ENCODE results near the gene ZNF385B.
"Not testable (repeated sequence)": the region's sequence is repeated elsewhere in the genome, so short reads cannot be mapped to it uniquely, and the experiment has no call there.

The ZNF385B gene

DNA sequence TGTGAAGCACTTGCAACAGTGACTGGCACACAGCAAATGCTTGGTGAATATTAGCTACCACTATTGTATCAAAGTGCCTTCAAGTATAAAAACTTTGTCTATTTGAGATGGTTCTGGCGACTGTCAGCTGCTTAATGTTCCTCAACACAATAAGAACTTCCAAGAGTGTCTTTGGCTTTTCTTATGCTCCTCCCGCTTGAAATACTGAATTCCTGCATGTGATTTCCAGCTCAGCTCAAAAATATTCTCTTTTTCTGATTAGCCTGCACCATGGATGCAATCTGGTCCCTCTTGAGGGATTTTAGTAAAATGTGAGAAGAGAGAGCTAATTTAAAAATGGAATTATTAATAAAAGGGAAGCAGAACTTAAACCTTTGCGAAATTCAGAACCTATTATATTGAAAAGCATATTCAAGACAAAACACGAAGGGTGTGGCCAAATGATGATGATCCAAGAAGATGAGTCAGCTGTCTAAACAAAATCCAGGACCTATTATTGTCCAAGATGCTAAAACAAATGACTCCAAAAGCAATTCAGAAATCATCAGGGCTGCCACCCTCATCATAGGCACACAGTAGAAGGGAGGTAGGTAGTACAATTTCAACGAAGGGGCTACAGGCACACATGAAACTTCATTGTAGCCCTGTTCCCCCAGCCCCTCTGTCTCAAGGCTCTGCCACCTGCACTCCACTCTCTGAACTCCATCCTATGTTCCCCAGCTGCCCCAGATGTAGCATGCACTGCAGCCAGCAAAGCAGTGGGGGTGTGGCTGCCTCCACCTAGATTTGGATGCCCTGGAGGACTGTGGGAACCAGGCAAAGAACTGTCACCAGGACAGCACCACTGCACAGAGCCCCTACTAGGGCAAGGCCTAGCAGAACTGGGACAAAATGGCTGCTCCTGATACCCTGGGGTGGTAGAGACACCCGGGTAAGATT, 190.1 kb downstream of the ZNF385B start:
- no peak for DNase-seq

DNA sequence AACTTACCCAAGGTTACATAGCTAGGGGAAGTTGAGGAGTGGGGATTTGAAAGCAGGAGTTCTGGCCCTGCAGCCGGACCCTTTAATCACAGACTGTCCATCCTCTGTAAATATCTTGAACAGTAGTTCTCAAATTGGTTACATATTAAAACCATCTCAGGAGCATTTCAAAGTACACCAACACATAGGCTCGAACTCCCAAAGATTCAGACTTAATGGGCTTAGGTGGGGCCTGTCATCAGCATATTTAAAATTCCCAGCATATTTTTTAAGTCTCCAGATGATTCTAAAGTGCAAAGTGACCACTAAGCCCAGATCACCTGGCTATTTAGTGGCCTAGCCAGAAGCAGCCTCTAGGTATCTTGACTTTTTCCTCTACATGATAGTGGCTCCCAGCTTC, 192.2 kb downstream of the ZNF385B start:
- no peak for DNase-seq

DNA sequence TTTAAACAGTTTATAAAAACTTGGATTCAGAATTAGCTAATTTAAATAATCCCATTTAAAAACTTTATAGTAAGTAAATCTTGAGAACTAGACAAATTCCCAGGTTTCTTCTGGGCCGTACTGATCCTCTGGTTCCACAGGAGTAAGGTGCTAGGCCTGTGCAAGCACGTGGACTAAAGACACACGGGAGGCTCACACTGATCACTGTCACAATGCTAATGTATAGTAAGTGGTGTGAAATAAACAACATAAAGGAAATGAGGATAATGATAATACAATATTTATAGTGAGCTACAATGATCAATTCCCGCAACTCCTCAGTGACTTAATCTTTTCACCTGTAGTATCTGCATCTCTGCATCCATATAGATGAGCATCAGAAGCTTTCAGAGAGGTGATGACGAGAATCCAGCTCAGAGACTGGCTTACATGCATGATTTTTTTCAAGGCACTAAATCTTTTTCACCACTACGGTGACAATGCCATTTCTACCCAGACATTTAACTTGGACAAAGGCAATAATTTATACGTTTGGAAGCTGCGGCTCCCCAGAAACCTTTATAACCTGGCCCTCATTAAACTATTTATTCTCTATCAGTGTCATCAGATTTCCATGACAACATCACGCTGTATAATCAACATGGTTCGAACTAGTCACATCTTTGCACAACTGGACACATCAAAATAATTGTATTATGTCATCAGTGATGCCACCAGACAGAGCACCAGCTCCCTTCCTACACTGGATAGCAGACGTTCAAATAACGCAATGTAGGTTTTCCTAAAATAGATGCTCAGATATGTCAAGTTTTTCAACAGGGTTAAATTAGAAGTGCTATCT, 196.2 kb downstream of the ZNF385B start:
- DNase-seq, result no peak

DNA sequence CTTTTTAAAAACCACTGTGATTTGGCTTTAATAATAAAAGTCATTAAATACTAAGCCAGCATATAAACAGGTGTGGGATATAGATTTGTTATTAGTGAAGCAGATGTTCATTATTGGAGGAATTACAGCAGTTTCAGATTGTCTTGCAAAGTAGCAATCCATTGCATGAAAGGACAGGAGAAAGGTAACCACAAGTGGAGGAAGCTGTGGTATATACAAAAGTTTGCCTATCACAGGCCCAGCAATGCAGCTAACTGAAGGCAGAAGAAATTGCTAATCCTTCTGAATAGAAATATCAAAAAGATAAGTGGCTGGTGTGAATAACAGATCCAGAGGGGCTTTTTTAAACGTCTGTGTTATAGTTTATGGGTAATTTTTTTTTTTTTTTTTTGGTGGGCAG, 199.4 kb downstream of the ZNF385B start:
- no peak for DNase-seq

GRCh38 chr2:179657068-179657595, 204.3 kb downstream of the ZNF385B start:
- DNase-seq, result no peak

DNA sequence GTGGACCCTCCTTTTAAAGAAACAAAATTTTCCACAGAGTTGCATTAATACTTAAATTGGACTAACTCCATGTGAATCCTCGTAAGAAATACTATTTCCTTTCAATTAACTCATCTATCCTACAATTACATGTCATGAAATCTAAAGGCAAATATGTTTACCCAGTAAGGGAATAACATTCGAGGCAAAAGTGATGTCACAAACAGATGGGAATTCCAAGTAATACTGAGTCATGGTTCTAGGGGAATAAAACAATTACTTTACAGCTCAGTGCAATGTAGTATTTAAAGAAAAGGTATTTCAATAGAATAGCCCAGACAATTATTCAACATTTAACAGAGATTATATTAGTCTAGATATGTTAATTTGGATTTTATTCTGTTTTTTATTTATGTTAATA, 205.8 kb downstream of the ZNF385B start:
- DNase-seq, result no peak

DNA sequence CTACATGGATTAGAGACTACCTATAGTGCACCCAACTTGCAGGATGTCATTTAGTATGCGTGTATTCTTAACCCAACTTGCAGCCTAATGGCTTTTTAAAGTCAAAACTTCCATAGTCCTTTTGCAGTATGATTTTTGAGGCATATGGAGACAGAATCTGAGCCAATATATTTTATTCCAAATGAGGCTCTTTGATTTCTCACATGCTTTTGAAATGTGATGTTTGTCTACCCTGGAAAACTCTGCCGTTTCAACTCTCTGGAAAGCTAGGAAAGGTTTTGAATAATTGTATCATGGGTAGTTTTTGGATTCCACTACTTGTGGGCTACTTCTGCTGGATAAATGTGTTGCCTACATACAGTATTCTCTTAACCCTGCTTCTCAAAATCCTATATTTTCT, 206.6 kb downstream of the ZNF385B start:
- DNase-seq, result no peak

DNA sequence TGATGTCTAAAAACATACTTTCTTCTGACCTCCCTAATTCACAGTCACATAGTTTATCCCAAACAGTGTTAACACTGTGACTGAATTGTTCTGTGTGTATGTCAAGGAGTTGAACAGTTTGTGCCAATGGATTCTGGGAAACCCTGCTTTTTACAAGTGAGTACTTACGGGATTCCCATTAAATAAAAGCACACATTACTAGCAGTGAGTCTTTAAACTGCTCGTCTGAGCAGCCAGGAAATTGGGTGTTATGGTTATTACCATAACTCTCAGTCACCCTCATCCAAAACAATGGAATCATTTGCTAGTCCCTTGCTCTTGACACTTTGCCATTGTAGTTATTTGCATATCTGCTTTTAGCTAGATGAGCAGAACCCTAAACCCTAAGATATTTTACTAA, 209.1 kb downstream of the ZNF385B start:
- no peak for DNase-seq

GRCh38 chr2:179650420-179650819, 211.0 kb downstream of the ZNF385B start:
- peak; percentile 15 for DNase-seq

- DNase-seq, result no peak
These were observed 214.4 kb downstream of the ZNF385B start for GRCh38 chr2:179646862-179647587.

DNA sequence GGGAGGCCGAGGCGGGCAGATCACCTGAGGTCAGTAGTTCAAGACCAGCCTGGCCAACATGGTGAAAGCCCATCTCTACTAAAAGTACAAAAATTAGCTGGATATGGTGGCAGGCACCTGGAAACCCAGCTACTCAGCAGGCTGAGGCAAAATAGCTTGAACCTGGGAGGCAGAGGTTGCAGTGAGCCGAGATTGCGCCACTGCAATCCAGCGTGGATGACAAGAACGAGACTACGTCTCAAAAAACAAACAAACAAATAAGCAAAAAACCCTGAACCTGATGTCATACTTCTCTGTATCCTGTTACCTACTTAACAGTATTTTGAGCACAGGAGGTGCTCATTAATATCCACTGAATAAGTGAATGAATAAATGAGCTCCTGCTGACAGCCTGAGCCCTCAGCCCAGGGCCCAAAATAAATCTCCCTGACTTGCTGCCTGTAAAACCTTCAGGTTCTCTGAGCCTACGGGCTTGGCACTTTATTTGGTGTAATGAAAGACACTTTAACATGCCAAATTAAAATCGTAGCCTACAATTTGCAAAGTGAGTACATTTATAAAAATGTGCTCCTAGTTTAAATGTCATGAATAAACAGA, 215.1 kb downstream of the ZNF385B start:
- DNase-seq, result peak; percentile 7

GRCh38 chr2:179645047-179645446, 216.4 kb downstream of the ZNF385B start:
- DNase-seq, result no peak

DNA sequence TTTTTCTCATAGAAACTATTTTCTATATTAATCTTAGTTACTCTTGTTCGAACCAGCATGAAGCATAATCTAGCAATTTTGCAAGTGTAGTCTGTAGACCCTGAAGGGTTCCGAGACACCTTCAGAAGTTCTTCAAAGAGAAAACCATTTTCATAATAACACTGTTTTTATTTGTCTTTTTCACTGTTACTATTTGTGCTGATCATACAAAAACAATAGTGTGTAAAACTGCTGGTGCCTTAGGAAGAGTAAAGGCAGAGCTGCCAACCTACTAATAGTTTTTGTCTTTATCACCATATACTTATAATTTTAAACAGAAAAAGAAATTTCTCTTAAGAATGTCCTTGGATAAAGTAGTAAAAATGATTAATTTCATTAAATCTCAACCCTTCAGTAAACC, 218.9 kb downstream of the ZNF385B start:
- DNase-seq, result no peak

DNA sequence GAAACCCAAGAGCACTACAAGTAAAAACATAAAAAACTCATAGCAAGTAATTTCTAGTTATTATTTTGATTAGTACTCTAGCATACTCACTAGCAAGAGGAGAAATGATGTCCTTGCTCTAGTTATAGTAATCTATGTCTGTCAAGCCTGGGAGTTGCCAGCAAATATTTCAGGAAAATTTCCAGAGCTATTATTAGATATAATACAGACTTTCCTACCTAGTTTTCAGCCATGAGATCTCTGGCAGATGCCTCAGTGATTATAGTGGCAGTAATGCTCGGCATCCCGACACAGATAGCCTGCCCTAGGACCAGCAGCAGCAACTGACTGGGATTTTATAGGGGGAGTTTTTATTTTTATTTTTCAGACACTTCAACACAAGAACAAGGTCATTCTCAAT, 224.4 kb downstream of the ZNF385B start:
- no peak for DNase-seq

GRCh38 chr2:179636100-179636980, 225.1 kb downstream of the ZNF385B start:
- DNase-seq, result no peak

DNA sequence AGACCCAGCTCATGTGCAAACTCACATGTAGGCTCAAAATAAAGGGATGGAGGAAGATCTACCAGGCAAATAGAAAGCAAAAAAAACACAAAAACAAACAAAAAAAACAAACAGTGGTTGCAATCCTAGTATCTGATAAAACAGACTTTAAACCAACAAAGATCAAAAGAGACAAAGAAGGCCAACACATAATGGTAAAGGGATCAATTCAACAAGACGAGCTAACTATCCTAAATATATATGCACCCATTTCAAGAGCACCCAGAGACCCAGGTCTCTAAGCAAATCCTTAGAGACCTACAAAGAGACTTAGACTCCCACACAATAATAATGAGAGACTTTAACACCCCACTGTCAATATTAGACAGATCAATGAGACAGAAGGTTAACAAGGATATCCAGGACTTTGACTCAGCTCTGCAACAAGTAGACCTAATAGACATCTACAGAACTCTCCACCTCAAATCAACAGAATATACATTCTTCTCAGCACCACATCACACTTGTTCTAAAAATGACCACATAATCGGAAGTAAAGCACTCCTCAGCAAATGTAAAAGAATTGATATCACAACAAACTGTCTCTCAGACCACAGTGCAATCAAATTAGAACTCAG, 229.5 kb downstream of the ZNF385B start:
- not testable (repeated sequence) for DNase-seq

DNA sequence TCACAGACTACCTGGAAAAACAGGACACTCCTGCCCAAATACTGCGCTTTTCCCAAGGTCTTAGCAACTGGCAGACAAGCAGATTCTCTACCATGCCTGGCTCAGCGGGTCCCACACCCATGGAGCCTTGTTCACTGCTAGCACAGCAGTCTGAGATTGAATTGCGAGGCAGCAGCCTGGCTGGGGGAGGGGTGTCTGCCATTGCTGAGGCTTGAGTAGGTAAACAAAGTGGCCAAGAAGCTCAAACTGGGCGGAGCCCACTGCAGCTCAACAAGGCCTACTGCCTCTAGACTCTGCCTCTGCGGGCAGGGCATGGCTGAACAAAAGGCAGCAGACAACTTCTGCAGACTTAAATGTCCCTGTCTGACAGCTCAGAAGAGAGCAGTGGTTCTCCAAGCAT, 231.6 kb downstream of the ZNF385B start:
- DNase-seq, result peak; percentile 9

- no peak for DNase-seq
These were observed 235.2 kb downstream of the ZNF385B start for GRCh38 chr2:179626261-179626660.

DNA sequence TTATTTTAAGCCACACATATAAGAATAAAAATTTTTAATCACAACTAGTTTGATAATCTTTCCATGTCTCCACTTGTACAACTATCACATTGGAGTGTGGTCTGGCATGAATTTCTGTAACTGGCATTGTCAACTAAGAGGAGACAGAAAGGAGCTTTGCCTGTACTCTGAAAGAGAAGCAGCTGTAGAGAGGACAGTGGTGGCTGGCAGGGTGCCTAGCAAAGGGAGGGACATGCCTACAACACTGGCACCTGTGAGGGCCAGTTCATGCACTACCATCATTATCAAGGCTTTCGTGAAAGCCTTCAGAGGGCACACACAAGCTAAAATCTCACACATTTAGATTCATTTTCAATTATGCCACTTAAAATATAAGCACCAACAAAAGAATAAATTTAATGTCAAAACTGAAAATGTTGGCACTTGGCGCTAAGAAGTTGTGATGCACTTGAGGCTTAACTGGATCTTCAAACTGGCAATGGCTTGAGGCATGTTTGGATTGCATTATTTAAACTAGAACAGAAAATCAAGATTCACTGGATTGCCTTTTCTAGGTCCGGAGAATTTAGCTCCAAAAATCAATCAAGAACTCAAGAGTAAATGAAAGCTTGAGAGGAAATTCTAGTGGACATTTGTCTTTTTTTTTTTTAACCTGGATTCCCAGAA, 238.6 kb downstream of the ZNF385B start:
- DNase-seq, result no peak

DNA sequence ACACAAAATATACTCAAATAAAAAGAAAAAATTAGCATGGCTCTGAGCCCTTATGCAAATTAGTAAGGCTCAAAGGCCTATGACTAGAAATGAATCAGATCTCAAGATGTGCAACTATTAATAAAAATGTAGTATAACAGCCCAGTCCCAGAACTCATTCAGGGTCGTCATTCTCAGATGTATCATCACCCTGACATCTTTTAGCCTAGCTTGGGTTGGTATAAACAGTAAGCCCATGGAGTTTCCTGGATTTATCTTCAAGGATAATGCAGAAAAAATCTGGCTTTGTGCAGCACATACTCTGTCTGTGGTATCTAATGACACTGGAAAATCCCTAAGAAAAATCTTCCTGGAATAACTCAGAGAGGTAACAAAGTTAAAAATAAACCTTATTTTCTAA, 239.3 kb downstream of the ZNF385B start:
- DNase-seq, result no peak
